Measurements from ENCODE around the gene HS3ST3A1. TPM values are rescaled to one million over a fixed set of nuclear protein-coding genes. Genes with fewer than 3 reads are reported as not detected.

Gene HS3ST3A1
- total and polyA plus RNA-seq, 2 experiments from 2014 or later, result 5.4 to 24.1 TPM

DNA sequence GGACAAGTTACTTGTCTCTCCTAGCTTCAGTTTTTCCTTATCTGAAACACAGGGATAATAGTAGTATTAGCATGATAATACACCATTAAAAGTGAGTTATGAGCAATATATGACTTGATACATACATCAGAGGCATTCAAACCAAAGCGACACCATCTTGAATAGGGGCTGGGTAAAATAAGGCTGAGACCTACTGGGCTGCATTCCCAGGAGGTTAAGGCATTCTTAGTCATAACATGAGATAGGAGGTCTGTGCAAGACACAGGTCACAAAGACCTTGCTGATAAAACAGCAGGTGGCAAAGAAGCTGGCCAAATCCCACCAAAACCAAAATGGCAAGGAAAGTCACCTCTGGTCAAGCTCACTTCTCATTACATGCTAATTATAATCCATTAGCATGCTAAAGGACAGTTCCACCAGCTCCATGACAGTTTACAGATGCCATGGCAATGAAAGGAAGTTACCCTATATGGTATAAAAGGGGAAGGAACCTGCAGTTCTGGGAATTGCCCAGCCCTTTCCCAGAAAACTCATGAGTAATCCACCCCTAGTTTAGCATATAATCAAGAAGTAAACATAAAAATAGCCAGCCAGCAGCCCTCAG lies 37.2 kb upstream of the HS3ST3A1 start (continued):
- 0 out of 2 replicates have a peak, but pooled peaks have one; percentile 32 for TF ChIP-seq ZNF462 (CRISPR knock-in tag; IDR thresholded peaks at IDR 0.05)

DNA sequence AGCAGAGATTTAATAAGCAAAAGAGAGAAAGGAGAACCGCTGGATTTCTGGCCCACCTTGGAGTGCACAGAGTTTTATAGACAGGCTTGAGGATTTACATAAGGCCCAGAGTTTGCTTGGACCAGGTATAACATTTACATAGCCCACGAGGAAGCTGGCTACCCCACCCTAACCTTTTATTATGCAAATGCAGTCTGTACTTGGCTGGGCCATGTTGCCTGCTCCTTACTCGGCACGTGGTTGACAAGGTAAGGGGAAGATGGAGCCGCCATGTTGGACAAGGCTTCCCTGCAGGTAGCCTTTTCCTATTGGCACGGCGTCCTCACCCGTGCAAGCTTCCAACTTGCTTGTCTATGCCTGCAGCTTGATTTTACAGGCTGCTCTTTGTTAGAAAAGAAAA lies 35.2 kb upstream of the HS3ST3A1 start:
- Mint-ChIP-seq H3K4me3 (no peak overlapping the region), H3K4me1 (peaks cover 13% of the 10 kb centered on the region; the same call in 2 of the 3 replicates), H3K36me3 (ENCODE audit: low read depth) (peaks cover 3% of the 10 kb centered on the region; the same call in 1 of the 3 replicates), H3K27me3 (ENCODE audit: insufficient read depth, low read depth, poor library complexity) (no peaks in the 10 kb centered on the region), H3K9me3 (peaks cover 3% of the 10 kb centered on the region; the same call in 1 of the 3 replicates), H3K27ac (no peak overlapping the region)
- no peak overlapping the region for H3K4me3 ChIP-seq
- peaks cover 9% of the 10 kb centered on the region; the same call in 1 of the 2 replicates for H3K9me2 ChIP-seq (ENCODE audit: insufficient read depth)
- no peaks in the 10 kb centered on the region for H3K36me3 ChIP-seq (ENCODE audit: insufficient read depth)
- DNase-seq (ENCODE audit: low spot score) (no peak), ATAC-seq (no peak)
- H3F3A ChIP-seq (replicated peaks; ENCODE audit: low read depth), result no peaks in the 10 kb centered on the region
- H2AFZ ChIP-seq, result no peak overlapping the region
- H3K4me1 ChIP-seq (ENCODE audit: insufficient read depth), result no peaks in the 10 kb centered on the region
- no peak overlapping the region for H3K4me2 ChIP-seq
- H3K27ac ChIP-seq (ENCODE audit: low read depth), result no peak overlapping the region
- no peaks in the 10 kb centered on the region for H3K79me2 ChIP-seq (replicated peaks; ENCODE audit: insufficient read depth)
- no peaks in the 10 kb centered on the region for H3K27me3 ChIP-seq (ENCODE audit: insufficient read depth)
- no peaks in the 10 kb centered on the region for H4K20me1 ChIP-seq (replicated peaks; ENCODE audit: insufficient read depth)
- TF ChIP-seq ZNF331 (CRISPR knock-in tag; IDR thresholded peaks at IDR 0.05; ENCODE audit: low read depth) (no peak), ZNF114 (CRISPR knock-in tag; IDR thresholded peaks at IDR 0.05) (no peak), REST (IDR thresholded peaks at IDR 0.05; ENCODE audit: unreplicated experiment) (no peak), ZNF462 (CRISPR knock-in tag; IDR thresholded peaks at IDR 0.05) (no peak), JUNB (IDR thresholded peaks at IDR 0.05; ENCODE audit: unreplicated experiment) (no peak)
